HG03571 (cell line): Measurements from ENCODE around the gene CDKAL1.
A peak's percentile ranks its signal among the peaks of the same experiment; 100 is the strongest.

Experiments
- ATAC-seq: cut with Tn5 transposase; IDR thresholded peaks from one replicate; pipeline ENCODE4 v1.9.1; 2021; ENCODE audit not compliant: unreplicated experiment

The CDKAL1 gene

DNA sequence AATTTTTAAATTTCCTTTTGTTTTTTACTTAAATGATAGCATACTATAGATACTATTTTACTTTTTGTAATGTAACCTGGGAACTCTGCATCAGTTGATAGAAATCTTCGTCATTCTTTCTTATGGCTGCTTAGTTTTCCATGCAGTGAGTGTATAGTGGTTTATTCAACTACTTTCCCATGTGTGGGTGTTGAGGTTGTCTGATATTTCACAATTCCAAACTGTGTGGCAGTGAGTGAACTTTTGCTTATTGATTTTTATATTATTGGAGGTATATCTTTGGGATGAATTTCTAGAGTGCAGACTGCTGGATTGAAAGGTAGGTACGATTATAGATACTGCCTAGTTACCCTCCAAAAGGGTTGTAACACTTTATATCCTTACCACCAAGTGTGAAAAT is 136.5 kb downstream of the CDKAL1 start:
- ATAC-seq: no peak

DNA sequence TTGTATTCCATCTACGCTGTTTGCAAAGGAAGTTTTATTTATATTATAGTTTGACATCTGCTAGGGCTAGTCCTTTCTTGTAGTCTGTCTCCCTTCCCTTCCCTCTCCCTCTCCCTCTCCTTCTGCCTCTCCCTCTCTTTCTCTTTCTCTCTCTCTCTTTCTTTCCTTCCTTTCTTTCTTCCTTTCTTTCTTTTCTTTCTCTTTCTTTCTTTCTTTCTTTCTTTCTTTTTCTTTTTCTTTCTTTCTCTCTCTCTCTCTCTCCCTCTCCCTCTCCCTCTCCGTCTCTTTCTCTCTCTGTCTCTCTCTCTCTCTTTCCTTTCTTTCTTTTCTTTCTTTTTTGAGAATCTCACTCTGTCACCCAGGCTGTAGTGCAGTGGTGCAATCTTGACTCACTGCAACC is 137.8 kb downstream of the CDKAL1 start:
- no peak for ATAC-seq

- no peak for ATAC-seq
These were observed 139.2 kb downstream of the CDKAL1 start for GRCh38 chr6:20673458-20673857.

DNA sequence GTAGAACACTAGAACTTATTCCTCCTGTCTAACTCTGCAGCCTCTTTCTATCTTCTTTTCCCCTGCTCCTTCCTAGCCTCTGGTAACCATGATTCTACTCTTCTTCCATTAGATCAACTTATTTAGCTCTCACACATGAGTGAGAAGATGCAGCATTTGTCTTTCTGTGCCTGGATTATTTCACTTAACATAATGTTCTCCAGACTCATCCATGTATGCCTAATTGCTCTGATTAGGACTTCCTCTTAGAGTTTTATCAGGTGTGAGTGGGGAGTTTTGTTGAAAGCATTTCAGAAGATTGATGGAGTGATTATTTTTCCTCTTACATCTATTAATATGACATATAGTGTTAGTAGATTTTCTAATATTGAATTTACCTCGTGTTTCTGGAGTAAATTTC is 140.4 kb downstream of the CDKAL1 start:
- ATAC-seq: no peak

- no peak for ATAC-seq
These were observed 144.6 kb downstream of the CDKAL1 start for GRCh38 chr6:20678831-20679352.

- ATAC-seq: peak; percentile 69
These were observed 146.5 kb downstream of the CDKAL1 start for GRCh38 chr6:20680697-20681165.

DNA sequence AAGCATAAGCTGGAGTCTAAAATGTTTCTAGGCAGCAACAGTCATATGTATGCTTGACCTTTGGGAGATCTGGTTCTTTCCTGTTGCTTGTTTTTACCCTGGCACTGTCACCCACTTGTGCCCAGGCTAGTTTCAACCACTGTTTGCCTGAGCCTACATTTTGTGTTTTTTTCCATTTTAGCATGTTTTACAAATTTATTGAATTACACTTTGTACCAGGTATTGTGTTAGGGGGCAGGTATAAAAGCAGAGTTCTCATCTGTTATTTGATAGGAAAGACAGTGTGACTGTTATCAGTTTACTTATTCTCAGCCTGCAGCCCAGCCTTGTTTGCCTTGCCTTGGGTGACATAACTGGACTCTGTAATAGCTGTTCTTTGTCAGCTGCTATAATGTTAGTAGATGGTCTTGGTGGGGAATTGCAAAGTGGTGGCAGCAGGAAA is 147.0 kb downstream of the CDKAL1 start:
- ATAC-seq: peak; percentile 30

DNA sequence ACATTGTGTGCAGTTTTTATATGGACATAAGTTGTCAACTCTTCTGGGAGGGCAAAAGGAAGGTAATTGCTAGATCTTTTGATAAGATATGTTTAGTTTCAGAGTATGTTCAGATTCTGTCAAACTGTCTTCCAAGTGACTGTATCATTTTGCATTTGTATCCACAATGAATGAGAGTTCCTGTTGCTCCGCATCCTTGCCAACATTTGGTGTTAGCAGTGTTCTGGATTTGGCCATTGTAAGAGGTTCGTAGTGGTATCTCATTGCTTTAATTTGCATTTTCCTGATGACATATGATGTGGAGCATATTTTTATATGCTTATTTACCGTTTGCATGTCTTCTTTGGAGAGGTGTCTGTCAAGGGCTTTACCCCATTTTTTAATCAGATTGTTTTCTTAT is 150.2 kb downstream of the CDKAL1 start:
- ATAC-seq: no peak

DNA sequence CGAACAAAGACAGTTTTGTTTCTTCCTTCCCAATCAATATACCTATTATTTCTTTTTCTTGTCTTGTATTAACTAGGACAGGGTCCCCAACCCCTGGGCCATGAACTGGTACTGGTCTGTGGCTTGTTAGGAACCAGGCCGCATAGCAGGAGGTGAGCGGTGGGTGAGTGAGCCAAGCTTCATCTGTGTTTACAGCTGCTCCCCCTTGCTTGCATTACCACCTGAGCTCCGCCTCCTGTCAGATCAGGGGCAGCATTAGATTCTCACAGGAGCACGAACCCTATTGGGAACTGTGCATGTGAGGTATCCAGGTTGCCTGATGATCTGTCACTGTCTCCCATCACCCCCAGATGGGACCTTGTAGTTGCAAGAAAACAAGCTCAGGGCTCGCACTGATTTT is 151.9 kb downstream of the CDKAL1 start:
- no peak for ATAC-seq

GRCh38 chr6:20687494-20687893 is 153.2 kb downstream of the CDKAL1 start:
- ATAC-seq: no peak

DNA sequence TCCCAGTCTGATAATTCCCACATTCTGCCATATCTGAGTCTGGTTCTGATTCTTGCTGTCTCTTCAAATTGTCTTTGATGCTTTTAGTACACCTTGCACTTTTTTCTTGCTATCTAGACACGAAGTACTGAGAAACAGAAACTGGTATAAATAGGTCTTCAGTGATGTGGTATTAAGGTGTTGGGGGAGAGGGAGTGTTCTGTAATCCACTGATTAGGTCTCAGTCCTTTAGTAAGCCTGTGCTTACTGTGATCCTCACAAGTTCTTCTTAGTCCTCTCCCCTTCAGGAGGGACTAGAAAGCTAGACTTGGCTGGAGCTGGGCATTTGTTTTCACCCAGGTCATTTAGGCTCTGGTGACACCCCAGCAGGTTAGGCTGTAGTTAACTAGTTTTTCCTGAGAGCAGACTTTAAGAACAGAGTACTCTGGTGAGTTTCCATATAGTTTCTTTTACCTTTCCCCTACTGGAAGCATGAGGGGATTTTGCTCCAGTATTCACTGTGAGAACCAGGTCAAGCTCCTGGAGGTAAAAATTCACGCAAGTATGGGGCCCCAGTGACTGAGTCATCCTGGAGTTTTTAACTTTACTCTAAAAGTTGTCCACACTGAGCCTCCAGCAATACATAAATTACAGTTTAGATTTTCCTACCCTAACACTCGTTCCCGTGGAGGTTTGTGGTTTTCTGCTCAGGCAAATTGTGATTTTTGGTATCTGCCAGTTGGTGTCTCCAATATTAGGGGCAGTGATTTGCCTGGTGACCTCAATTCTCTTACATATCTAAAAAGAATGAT is 154.6 kb downstream of the CDKAL1 start:
- peak; percentile 82 for ATAC-seq

GRCh38 chr6:20691185-20691584 is 156.9 kb downstream of the CDKAL1 start:
- no peak for ATAC-seq

DNA sequence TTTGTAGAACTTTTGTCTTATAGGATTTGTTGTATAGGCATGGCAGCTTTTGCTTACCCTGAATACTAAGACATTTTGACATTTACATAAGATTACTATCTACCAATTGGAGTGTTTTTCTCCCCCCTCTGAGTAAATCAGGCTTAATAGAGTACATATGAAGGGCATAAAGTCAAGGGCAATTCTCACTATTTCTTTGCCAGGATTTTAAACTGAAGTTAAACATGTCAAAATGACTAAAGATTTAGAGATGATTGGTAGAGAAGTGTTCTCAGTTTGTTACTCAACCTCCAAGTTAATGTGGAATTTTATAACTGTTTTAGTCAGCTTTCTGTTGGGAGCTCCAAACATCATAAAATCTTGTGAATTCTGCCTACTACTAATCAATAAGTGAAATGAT is 157.8 kb downstream of the CDKAL1 start:
- no peak for ATAC-seq

DNA sequence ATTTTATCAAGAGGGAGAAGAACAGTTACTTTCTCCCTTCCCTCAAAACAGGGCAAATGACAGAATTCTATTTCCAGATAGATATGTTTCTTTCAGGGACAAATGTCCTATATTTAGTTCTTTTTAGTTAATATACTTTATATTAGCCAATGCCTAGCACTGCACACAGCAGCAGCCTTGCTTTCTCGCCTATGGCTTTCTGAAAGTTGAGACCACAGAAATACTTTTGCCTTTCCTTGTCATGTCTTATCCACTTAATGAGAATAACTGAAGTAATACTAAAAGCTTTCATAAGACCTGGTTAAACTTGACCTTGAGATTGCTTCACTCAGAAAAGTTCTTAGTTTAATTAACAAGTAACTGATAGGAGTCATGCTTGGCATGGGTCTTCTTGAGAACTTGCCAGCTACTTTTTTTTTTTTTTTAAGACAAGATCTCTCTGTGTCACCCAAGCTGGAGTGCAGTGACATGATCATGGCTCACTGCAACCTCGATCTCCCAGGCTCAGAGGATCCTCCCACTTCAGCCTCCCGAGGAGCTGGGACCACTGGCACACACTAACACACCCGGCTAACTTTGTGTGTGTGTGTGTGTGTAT is 159.3 kb downstream of the CDKAL1 start:
- no peak for ATAC-seq

DNA sequence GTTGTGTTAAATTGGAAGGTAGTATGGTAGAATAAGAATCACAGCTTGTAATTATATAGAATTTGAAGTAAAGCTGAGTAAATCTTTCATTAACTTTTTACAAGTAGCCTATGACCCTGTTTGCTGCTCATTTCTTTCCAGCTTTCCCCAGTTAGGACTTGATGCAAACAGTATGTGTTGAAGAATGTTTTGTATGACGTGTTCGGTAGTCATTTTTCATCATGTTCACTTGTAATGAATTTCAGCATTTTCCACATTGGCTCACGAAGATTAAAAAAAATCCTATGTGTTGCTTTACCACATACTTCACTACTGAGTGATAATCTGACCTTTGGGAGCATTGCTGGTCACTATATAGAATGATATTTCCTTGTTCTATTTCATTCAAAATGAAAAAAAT is 162.4 kb downstream of the CDKAL1 start:
- no peak for ATAC-seq

GRCh38 chr6:20698675-20699074 is 164.4 kb downstream of the CDKAL1 start:
- ATAC-seq: no peak

- no peak for ATAC-seq
These were observed 165.1 kb downstream of the CDKAL1 start for GRCh38 chr6:20699402-20699801.

GRCh38 chr6:20700375-20700774 is 166.1 kb downstream of the CDKAL1 start:
- no peak for ATAC-seq

GRCh38 chr6:20702366-20702765 is 168.1 kb downstream of the CDKAL1 start:
- no peak for ATAC-seq

- no peak for ATAC-seq
These were observed 168.8 kb downstream of the CDKAL1 start for GRCh38 chr6:20703049-20703448.

DNA sequence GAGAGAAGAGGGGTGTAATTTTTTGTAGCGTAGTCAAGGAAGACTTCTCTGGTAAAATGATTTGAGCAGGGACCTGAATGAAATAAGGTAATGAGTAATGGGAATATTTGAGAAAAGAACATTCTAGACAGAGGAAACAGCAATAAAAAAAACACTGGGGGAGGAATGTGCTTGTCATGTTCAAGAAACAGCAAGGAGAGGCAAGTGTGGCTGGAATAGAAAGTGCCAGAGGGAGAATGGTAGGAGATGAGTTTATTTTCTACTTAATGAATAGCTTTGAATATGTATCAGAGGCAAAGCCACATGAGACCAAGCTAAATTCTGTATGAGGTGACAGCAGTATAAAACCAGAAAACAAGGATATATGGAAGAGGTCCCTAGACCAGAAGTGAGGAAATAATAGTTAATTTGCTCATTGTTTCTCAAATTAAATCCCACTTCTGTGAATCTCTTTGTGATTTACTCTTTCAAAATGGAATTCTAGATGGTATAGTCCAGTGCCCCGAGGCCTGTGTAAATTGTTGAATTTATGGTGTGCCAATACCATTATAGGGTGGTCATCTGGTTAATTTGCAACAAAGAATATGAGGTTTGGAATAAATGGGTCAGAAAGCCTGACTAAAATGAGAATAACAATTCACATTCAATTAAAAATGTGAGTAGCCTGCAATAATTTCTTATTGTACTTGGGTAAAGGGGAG is 170.2 kb downstream of the CDKAL1 start:
- ATAC-seq: no peak

GRCh38 chr6:20705741-20706140 is 171.5 kb downstream of the CDKAL1 start:
- no peak for ATAC-seq
